Measurements from ENCODE around the gene NEMP1.

DNA sequence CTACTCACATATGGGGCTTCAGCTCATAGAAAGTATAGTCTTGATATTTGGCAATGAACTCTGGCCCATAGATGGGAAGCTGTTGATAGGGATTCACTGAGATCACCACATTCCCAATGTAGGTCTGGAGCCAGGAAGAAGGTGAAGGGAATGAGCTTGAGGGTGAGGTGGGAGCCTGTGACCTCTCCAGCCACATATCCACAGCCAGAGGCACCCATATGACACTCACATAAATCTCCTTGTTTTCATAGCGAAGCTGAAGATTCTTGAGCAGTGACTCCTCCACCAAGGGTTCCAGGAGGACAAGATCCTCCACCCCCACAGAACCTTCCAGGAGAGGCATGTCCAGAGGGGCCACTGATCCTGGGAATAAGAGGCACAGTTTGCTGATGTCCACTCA, 30.6 kb downstream of the NEMP1 start:
- no peak for TF ChIP-seq EZH2 (IDR thresholded peaks at IDR 0.05; ENCODE audit: borderline replicate concordance, insufficient read depth, low read length, poor library complexity, severe bottlenecking)
- TF ChIP-seq MXI1 (conservative IDR thresholded peaks at IDR 0.05; ENCODE audit: poor library complexity, severe bottlenecking), result no peak
